IMR-90 (cell line): ENCODE measurements around the gene LAMA4. TPM values are rescaled to one million over a fixed set of nuclear protein-coding genes. Genes with fewer than 3 reads are reported as not detected.

ENCODE experiments used
- ATAC-seq: fragments of 200-7000 bp; cut with Tn5 transposase; 2 replicates; pipeline ENCODE4 v1.9.1; 2020; ENCODE audit warnings: low read depth, mild to moderate bottlenecking, moderate library complexity
- BruUV-seq: library from RNA; stranded (reverse); fragments of 400-500 nt; replicated peaks from 2 replicates; lab custom pipeline; 2021; lab: Mats Ljungman, UMichigan
- CTCF ChIA-PET: fragments of 300-600 bp; formaldehyde crosslinking; extraction: SDS; loops from one replicate; lab custom pipeline; 2021; ENCODE audit warnings: antibody characterized with exemption; lab: Yijun Ruan, JAX
- POLR2A ChIA-PET: fragments of 300-600 bp; sonication (Branson Sonifier 250); formaldehyde crosslinking; loops from one replicate; lab custom pipeline; 2022; ENCODE audit warnings: antibody characterized with exemption; ENCODE audit not compliant: unreplicated experiment; lab: Charles Lee
- DNase-seq: peaks from one replicate; pipeline ENCODE4 v3.0.0; 2013
- H2AFZ ChIP-seq: replicated peaks from 2 replicates; pipeline ENCODE3; 2013; ENCODE audit warnings: low read length, mild to moderate bottlenecking; ENCODE audit not compliant: poor library complexity
- H2AK5ac ChIP-seq: 2 replicates; pipeline ENCODE4 v1.6.1; 2013; ENCODE audit warnings: low read depth, low read length, inconsistent platforms
- H2AK9ac ChIP-seq: replicated peaks from 2 replicates; pipeline ENCODE3; 2013; ENCODE audit warnings: mild to moderate bottlenecking, low read depth, low read length, moderate library complexity; ENCODE audit not compliant: poor library complexity
- H2BK120ac ChIP-seq: 2 replicates; pipeline ENCODE4 v1.6.1; 2013; ENCODE audit warnings: low read depth, low read length, inconsistent platforms
- H2BK15ac ChIP-seq: 3 replicates; pipeline ENCODE4 v1.6.1; 2013; ENCODE audit warnings: low read depth, low read length, inconsistent platforms
- H2BK20ac ChIP-seq: 2 replicates; pipeline ENCODE4 v1.6.1; 2013; ENCODE audit warnings: low read depth, mild to moderate bottlenecking, inconsistent platforms, low read length, moderate library complexity
- H2BK5ac ChIP-seq: 2 replicates; pipeline ENCODE4 v1.6.1; 2013; ENCODE audit warnings: mild to moderate bottlenecking, low read depth, low read length, inconsistent platforms; ENCODE audit not compliant: poor library complexity, severe bottlenecking
- H3K14ac ChIP-seq: replicated peaks from 2 replicates; pipeline ENCODE4 v1.6.1; 2013; ENCODE audit warnings: low read depth, low read length, inconsistent platforms
- H3K18ac ChIP-seq: 2 replicates; pipeline ENCODE4 v1.6.1; 2013; ENCODE audit warnings: low read depth, low read length, control low read depth
- H3K23ac ChIP-seq: 2 replicates; pipeline ENCODE4 v1.6.1; 2013; ENCODE audit warnings: low read depth, low read length, inconsistent platforms
- H3K27ac ChIP-seq: 2 replicates; pipeline ENCODE4 v1.5.1; 2013; ENCODE audit warnings: mild to moderate bottlenecking, control low read depth, low read length; ENCODE audit not compliant: insufficient read depth
- H3K27me3 ChIP-seq: 2 replicates; pipeline ENCODE4 v1.6.1; 2013; ENCODE audit warnings: low read length; ENCODE audit not compliant: control insufficient read depth, insufficient read depth
- H3K36me3 ChIP-seq: 2 replicates; pipeline ENCODE4 v1.6.1; 2013; ENCODE audit warnings: low read length, mixed read lengths; ENCODE audit not compliant: control insufficient read depth, insufficient read depth
- H3K4ac ChIP-seq: 2 replicates; pipeline ENCODE4 v1.6.1; 2013; ENCODE audit warnings: low read depth, low read length, inconsistent platforms
- H3K4me1 ChIP-seq: 2 replicates; pipeline ENCODE4 v1.6.1; 2013; ENCODE audit warnings: low read length, mixed read lengths; ENCODE audit not compliant: control insufficient read depth, insufficient read depth
- H3K4me2 ChIP-seq: 2 replicates; pipeline ENCODE4 v1.6.1; 2013; ENCODE audit warnings: low read depth, mild to moderate bottlenecking, control low read depth, low read length, moderate library complexity
- H3K4me3 ChIP-seq: 2 replicates; pipeline ENCODE4 v1.5.1; 2013; ENCODE audit warnings: low read depth, mild to moderate bottlenecking, control low read depth, low read length, moderate library complexity; ENCODE audit not compliant: insufficient read depth
- H3K56ac ChIP-seq: 2 replicates; pipeline ENCODE4 v1.6.1; 2013; ENCODE audit warnings: low read length, inconsistent platforms; ENCODE audit not compliant: insufficient read depth; ENCODE audit errors: extremely low read depth
- H3K79me1 ChIP-seq, 2 experiments: 2 replicates each; pipeline ENCODE4 v1.6.1; 2013; ENCODE audit warnings: low read length in 2 of 2, inconsistent platforms in 1 of 2, low read depth in 1 of 2
- H3K9ac ChIP-seq: 2 replicates; pipeline ENCODE4 v1.6.1; 2013; ENCODE audit warnings: low read depth, low read length, control low read depth
- H3K9me1 ChIP-seq: 2 replicates; pipeline ENCODE4 v1.6.1; 2013; ENCODE audit warnings: low read length, inconsistent platforms; ENCODE audit not compliant: insufficient read depth
- H3K9me3 ChIP-seq: 2 replicates; pipeline ENCODE4 v1.6.1; 2013; ENCODE audit warnings: low read length; ENCODE audit not compliant: control insufficient read depth, insufficient read depth
- H4K20me1 ChIP-seq: 2 replicates; pipeline ENCODE4 v1.6.1; 2013; ENCODE audit warnings: low read length, inconsistent platforms; ENCODE audit not compliant: insufficient read depth
- H4K5ac ChIP-seq: 2 replicates; pipeline ENCODE4 v1.6.1; 2013; ENCODE audit warnings: mild to moderate bottlenecking, low read depth, low read length, control low read depth
- H4K8ac ChIP-seq, 2 experiments: 2 replicates each; pipeline ENCODE4 v1.6.1; 2013; ENCODE audit warnings: low read depth in 2 of 2, low read length in 2 of 2, control low read depth in 1 of 2, inconsistent platforms in 1 of 2
- H4K91ac ChIP-seq: 2 replicates; pipeline ENCODE4 v1.6.1; 2013; ENCODE audit warnings: low read depth, low read length, inconsistent platforms; ENCODE audit not compliant: insufficient read depth
- CHD1 ChIP-seq: IDR thresholded peaks from 2 replicates; pipeline ENCODE4 v1.6.1; 2012; ENCODE audit warnings: low read depth, low read length, improper control_type of control experiment
- FOS ChIP-seq: fragments of 150-350 bp; IDR thresholded peaks from 2 replicates; pipeline ENCODE4 v1.6.1; 2016; ENCODE audit warnings: low read depth, low read length
- MAFK ChIP-seq: IDR thresholded peaks from 2 replicates; pipeline ENCODE4 v1.6.1; 2012; ENCODE audit warnings: low read depth, low read length, improper control_type of control experiment
- MXI1 ChIP-seq: IDR thresholded peaks from 2 replicates; pipeline ENCODE4 v1.6.1; 2012; ENCODE audit warnings: low read depth, mild to moderate bottlenecking, low read length, moderate library complexity, borderline replicate concordance
- NFE2L2 ChIP-seq: fragments of 150-350 bp; IDR thresholded peaks from 2 replicates; pipeline ENCODE4 v1.6.1; 2016; ENCODE audit warnings: low read depth, mild to moderate bottlenecking, low read length
- POLR2A ChIP-seq: IDR thresholded peaks from 2 replicates; pipeline ENCODE4 v1.6.1; 2012; ENCODE audit warnings: mild to moderate bottlenecking, low read depth, low read length
- RAD21 ChIP-seq: IDR thresholded peaks from 2 replicates; pipeline ENCODE4 v1.6.1; 2012; ENCODE audit warnings: low read length, improper control_type of control experiment
- RFX5 ChIP-seq: IDR thresholded peaks from 2 replicates; pipeline ENCODE4 v1.8.0; 2012; ENCODE audit warnings: low read depth, mild to moderate bottlenecking, low read length, moderate library complexity
- SMC3 ChIP-seq: fragments of 150-350 bp; IDR thresholded peaks from 2 replicates; pipeline ENCODE4 v1.6.1; 2016; ENCODE audit warnings: low read depth, mild to moderate bottlenecking, antibody characterized with exemption, low read length, moderate library complexity
- WGBS, 2 experiments: methylation state at CpG; one replicate each; pipeline versions ENCODE4 v1.1.5 to v1.1.7; 2013; ENCODE audit warnings: missing lambda C conversion rate in 2 of 2; ENCODE audit not compliant: insufficient read length in 1 of 2; ENCODE audit errors: extremely low coverage in 2 of 2; 5-methylcytosine and 5-hydroxymethylcytosine counted together
- dilution Hi-C: fragments of 300-500 bp; cut with HindIII; formaldehyde crosslinking; loops from one replicate; pipeline ENCODE4 v1.14.3; 2018; ENCODE audit warnings: low sequenced_read_pairs; ENCODE audit not compliant: unreplicated experiment
- in situ Hi-C: fragments of 300-500 bp; cut with MboI; formaldehyde crosslinking; loops from 3 replicates; pipeline ENCODE4 v1.14.3; 2019; ENCODE audit warnings: low sequenced_read_pairs, inconsistent platforms, mixed read lengths
- intact Hi-C: fragments of 100-400 bp; cut with micrococcal nuclease; formaldehyde crosslinking; loops from 2 replicates; pipeline ENCODE4 v1.10.0; 2022
- polyA plus RNA-seq, 3 experiments: library from polyadenylated mRNA; depleted of rRNA; stranded (reverse); fragments of >200 nt; gene quantifications; 2 replicates each; pipeline ENCODE4 v1.2.3, GENCODE V29; 2012; ENCODE audit warnings: low replicate concordance in 1 of 3
- total RNA-seq: library from RNA; depleted of rRNA; stranded (reverse); fragments of >200 nt; gene quantifications from 2 replicates; pipeline ENCODE4 v1.2.3, GENCODE V29; 2012
- TF ChIP-seq, protein P1 (sequence below): fragments of 150-350 bp; IDR thresholded peaks from 2 replicates; pipeline ENCODE4 v1.6.1; 2016; ENCODE audit warnings: low read depth, mild to moderate bottlenecking, low read length, moderate library complexity, borderline replicate concordance

The LAMA4 gene
- total and polyA plus RNA-seq, 2 of the 4 experiments (the other 2 are of a cell fraction) = 33.9 to 35.8 TPM

DNA sequence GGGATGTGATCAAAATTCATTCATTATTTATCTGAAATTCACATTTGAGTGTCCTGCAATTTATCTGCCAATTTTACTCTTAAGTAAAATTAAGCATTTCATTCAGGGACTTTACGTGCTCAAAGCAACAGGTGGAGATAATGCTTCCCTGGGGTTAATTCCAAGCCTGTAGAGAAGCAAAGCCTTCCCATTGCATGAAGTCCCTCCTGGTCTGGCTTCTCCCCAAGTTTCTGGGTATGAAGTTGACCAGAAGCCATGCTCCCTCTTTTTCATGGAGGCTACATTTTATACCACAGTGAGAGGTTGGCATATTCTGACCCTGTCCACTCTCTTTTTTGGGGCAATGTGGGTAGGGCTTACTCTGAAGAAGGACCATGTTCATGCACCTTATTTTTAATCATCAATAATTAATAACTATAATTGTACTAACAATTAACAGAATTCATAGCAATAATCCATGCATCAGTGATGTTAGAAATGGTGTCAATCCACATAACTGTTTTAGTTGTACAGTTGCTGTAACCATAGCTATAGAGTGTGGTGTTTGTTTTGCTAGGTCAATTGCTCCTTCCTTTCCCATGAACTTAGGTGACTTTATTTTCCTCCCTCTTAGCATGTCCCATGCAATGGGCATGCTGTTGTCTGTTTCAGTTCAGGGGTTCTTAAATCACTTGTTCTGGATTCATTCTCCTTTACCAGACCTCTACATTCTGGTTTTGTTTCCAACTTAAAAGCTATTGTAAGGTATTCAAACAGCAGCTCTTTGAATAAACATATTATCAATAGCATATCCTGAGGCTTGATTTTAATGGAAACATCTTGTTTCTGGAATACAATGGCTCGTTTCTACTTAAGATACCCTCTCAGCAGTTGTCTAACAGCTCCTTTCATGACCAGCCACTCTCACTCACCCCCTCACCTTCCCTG, 1.5 kb downstream of the LAMA4 start:
- peak overlapping the region; percentile 75 for H4K5ac ChIP-seq
- H3K27me3 ChIP-seq = no peaks in the 10 kb centered on the region
- TF ChIP-seq MXI1 (no peak), CHD1 (no peak), POLR2A (no peak), RAD21 (no peak), SMC3 (no peak), RFX5 (no peak), NFE2L2 (no peak), FOS (no peak), MAFK (no peak)
- TF ChIP-seq, protein P1, sequence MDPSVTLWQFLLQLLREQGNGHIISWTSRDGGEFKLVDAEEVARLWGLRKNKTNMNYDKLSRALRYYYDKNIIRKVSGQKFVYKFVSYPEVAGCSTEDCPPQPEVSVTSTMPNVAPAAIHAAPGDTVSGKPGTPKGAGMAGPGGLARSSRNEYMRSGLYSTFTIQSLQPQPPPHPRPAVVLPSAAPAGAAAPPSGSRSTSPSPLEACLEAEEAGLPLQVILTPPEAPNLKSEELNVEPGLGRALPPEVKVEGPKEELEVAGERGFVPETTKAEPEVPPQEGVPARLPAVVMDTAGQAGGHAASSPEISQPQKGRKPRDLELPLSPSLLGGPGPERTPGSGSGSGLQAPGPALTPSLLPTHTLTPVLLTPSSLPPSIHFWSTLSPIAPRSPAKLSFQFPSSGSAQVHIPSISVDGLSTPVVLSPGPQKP = no peak
- intact Hi-C loops = loop anchor here (2.0 to 5.0 kb wide), 2 partner anchors 36 to 70 kb away; no protein-coding TSS in a partner anchor
- peaks cover 7% of the 10 kb centered on the region; the same call in 1 of the 2 replicates for H3K36me3 ChIP-seq
- H3K79me1 ChIP-seq = peaks cover 5 to 13% of the 10 kb centered on the region in 2 experiments
- H3K4me2 ChIP-seq = peak overlapping the region; percentile 97
- ATAC-seq = peak; percentile 7
- H3K56ac ChIP-seq = peak overlapping the region; percentile 78; the same call in 1 of the 2 replicates
- CTCF ChIA-PET = no interaction called here
- BruUV-seq = no TSS peak
- POLR2A ChIA-PET = no interaction called here
- peak overlapping the region; percentile 85 to 86; a peak in 3 of 4 replicates for H4K8ac ChIP-seq
- H2AK9ac ChIP-seq = no peak overlapping the region
- peak overlapping the region; percentile 91 for H2BK120ac ChIP-seq
- H2BK15ac ChIP-seq = peak overlapping the region; percentile 80; the same call in 1 of the 3 replicates
- peak overlapping the region; percentile 75 for H2BK5ac ChIP-seq
- no peaks in the 10 kb centered on the region; the same call in 1 of the 2 replicates for H3K9me1 ChIP-seq
- no CpG with 5 or more reads among the region's 2 CpGs for WGBS, 2 experiments
- peak overlapping the region; percentile 99 for H3K23ac ChIP-seq
- H3K9me3 ChIP-seq = no peaks in the 10 kb centered on the region
- no peaks in the 10 kb centered on the region for H4K20me1 ChIP-seq
- peak overlapping the region; percentile 95 for H3K18ac ChIP-seq
- dilution Hi-C loops = no loop called here
- H2AFZ ChIP-seq = peak overlapping the region; percentile 89
- peaks cover 6% of the 10 kb centered on the region for H3K4me1 ChIP-seq
- H2AK5ac ChIP-seq = peak overlapping the region; percentile 96
- DNase-seq = peak; percentile 36
- H4K91ac ChIP-seq = peak overlapping the region; percentile 90
- peak overlapping the region; percentile 89 for H3K4me3 ChIP-seq
- H3K14ac ChIP-seq = peak overlapping the region; percentile 87
- peak overlapping the region; percentile 99 for H3K9ac ChIP-seq
- H3K27ac ChIP-seq = peak overlapping the region; percentile 89
- H3K4ac ChIP-seq = peak overlapping the region; percentile 81
- in situ Hi-C loops = no loop called here
- peak overlapping the region; percentile 57 for H2BK20ac ChIP-seq
